Thyroid gland (tissue), 4 donors: ENCODE data around the gene NXPE4. TPM values are rescaled to one million over a fixed set of nuclear protein-coding genes. Genes with fewer than 3 reads are reported as not detected.

ENCODE experiments used
- DNase-seq, 2 donors: peaks; one replicate each; pipeline ENCODE4 v3.0.0-alpha.2; 2019
- H3K27ac ChIP-seq, 3 donors: fragments of 200-600 bp; sonication (generic); 1 replicate in 2 of 3; 2 replicates in 1 of 3; pipeline ENCODE4 v1.5.1; 2016 to 2019; ENCODE audit warnings: mild to moderate bottlenecking in 1 of 3, moderate library complexity in 1 of 3
- H3K27me3 ChIP-seq: fragments of 200-600 bp; sonication (generic); one replicate; pipeline ENCODE4 v1.5.1; 2019
- H3K36me3 ChIP-seq, 2 donors: fragments of 200-600 bp; sonication (generic); one replicate each; pipeline ENCODE4 v1.5.1; 2016 to 2019
- H3K4me1 ChIP-seq, 2 donors: fragments of 200-600 bp; sonication (generic); one replicate each; pipeline ENCODE4 v1.5.1; 2017 to 2019
- H3K4me3 ChIP-seq, 3 donors: fragments of 200-600 bp; sonication (generic); replicated peaks in 1 of 3; 1 replicate in 2 of 3; 2 replicates in 1 of 3; pipeline ENCODE4 v1.5.1; 2016; ENCODE audit warnings: mild to moderate bottlenecking in 1 of 3
- H3K9me3 ChIP-seq: fragments of 200-600 bp; sonication (generic); one replicate; pipeline ENCODE4 v1.5.1; 2017
- POLR2A ChIP-seq, 2 donors: fragments of 450-650 bp; IDR thresholded peaks; one replicate each; pipeline ENCODE4 v1.6.1; 2017; ENCODE audit warnings: antibody characterized with exemption in 2 of 2, mild to moderate bottlenecking in 2 of 2, moderate library complexity in 1 of 2
- WGBS, 2 donors: methylation state at CpG; one replicate each; pipeline ENCODE4 v1.1.5; 2017; 5-methylcytosine and 5-hydroxymethylcytosine counted together
- intact Hi-C: fragments of 100-400 bp; cut with DNase I; formaldehyde crosslinking; loops from one replicate; pipeline ENCODE4 v1.15.1; 2023
- total RNA-seq, 4 donors: library from RNA; depleted of rRNA; stranded (reverse); fragments of >200 nt; gene quantifications; one replicate each; pipeline ENCODE4 v1.2.3, GENCODE V29; 2016
- TF ChIP-seq, protein P1 (sequence below), 6 experiments: fragments of 200-600 bp in 3 of 6; fragments of 450-650 bp in 3 of 6; sonication (generic) in 3 of 6; IDR thresholded peaks; one replicate each; pipeline ENCODE4 v1.5.1; 2016 to 2019; ENCODE audit warnings: antibody characterized with exemption in 6 of 6, mild to moderate bottlenecking in 2 of 6, inconsistent platforms in 1 of 6, moderate library complexity in 1 of 6

The NXPE4 gene
- total RNA-seq, 4 donors from 2014 or later: not detected

DNA sequence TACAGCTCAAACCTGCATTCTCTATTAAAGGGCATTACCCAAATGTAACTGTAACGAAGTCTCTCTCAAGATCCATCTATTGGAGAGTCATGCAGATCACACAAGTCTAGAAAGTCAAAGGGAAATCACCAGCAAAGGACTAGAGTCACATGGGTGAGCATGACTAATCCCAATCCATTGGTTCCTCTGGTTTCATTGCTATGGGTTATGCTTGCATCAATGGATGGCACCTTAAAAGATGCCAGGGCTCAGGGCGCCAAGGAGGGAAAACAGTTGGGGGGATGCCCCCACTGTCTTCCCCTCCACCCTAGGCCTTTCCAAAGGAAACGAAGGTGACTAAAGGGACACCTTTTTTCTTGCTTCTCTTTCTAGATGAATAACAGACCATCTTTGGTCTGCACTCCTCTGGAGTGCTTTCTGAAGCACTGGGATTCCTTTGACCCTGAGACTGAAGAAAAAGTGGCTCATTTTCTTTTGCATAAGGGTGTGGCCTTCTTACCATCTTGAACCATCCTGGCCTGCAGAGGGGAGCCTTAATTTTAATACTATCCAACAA is 8.1 kb downstream of the NXPE4 start:
- H3K9me3 ChIP-seq: no peaks in the 10 kb centered on the region
- intact Hi-C loops: no loop called here
- no peaks in the 10 kb centered on the region for H3K36me3 ChIP-seq
- no peaks in the 10 kb centered on the region for H3K4me1 ChIP-seq
- no peak for TF ChIP-seq POLR2A (IDR thresholded peaks at IDR 0.05)
- TF ChIP-seq, protein P1, sequence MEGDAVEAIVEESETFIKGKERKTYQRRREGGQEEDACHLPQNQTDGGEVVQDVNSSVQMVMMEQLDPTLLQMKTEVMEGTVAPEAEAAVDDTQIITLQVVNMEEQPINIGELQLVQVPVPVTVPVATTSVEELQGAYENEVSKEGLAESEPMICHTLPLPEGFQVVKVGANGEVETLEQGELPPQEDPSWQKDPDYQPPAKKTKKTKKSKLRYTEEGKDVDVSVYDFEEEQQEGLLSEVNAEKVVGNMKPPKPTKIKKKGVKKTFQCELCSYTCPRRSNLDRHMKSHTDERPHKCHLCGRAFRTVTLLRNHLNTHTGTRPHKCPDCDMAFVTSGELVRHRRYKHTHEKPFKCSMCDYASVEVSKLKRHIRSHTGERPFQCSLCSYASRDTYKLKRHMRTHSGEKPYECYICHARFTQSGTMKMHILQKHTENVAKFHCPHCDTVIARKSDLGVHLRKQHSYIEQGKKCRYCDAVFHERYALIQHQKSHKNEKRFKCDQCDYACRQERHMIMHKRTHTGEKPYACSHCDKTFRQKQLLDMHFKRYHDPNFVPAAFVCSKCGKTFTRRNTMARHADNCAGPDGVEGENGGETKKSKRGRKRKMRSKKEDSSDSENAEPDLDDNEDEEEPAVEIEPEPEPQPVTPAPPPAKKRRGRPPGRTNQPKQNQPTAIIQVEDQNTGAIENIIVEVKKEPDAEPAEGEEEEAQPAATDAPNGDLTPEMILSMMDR (IDR thresholded peaks at IDR 0.05): no peak
- H3K27me3 ChIP-seq: no peaks in the 10 kb centered on the region
- no peak overlapping the region for H3K4me3 ChIP-seq
- H3K27ac ChIP-seq: no peak overlapping the region
- no peak for DNase-seq
- WGBS, 2 donors: 85 to 90% methylated on average over 3 of the region's 3 CpGs

DNA sequence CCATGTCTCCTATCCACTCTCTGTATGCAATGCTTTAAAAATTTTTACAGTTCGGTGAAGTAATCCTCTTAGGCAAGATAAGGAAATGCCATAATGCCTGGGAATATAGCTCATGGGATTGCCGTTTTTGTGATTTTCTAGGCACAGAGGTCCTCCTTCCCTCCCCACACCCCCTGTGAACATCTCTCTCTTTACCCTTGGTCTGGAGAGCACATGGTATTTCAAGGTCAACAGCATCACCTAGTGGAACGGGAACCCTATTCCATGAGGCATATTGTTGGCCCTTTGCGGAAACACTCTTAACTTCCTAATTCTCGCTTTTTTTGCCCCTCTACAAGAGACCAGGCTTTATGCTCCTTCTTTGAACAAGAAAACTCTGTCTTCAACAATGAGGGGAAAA is 8.8 kb downstream of the NXPE4 start:
- H3K4me3 ChIP-seq: no peak overlapping the region
- no peaks in the 10 kb centered on the region for H3K9me3 ChIP-seq
- no peaks in the 10 kb centered on the region for H3K4me1 ChIP-seq
- no peak overlapping the region for H3K27ac ChIP-seq
- TF ChIP-seq POLR2A (IDR thresholded peaks at IDR 0.05): no peak
- TF ChIP-seq, protein P1 (IDR thresholded peaks at IDR 0.05): no peak
- intact Hi-C loops: no loop called here
- no peaks in the 10 kb centered on the region for H3K27me3 ChIP-seq
- WGBS, 2 donors: 89 to 93% methylated on average over 5 of the region's 5 CpGs
- no peaks in the 10 kb centered on the region for H3K36me3 ChIP-seq
- DNase-seq: no peak

DNA sequence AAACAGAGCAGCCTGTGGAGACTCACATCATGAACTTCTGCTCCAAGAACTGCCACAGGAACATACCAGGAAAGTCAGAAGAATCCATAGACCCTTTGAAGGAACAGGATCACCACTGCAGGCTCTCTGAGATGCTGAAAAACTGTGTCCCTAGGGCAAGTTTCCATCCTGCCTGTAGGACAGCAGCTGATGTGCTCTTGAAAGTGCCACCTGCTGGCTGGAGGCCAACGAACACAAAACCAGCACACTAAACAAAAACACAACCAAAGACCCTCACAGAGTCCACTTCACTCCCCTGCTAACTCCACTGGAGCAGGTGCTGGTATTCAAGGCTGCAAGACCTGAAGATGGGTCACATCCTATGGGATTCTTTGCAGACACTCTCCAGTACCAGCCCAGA is 23.9 kb downstream of the NXPE4 start:
- Histone ChIP-seq H3K4me3 (no peak overlapping the region), H3K9me3 (no peaks in the 10 kb centered on the region), H3K27ac (no peak overlapping the region), H3K4me1 (no peaks in the 10 kb centered on the region), H3K27me3 (no peaks in the 10 kb centered on the region), H3K36me3 (no peaks in the 10 kb centered on the region)
- DNase-seq: no peak
- 33 to 50% methylated on average over 1 of the region's 1 CpG for WGBS, 2 donors
- TF ChIP-seq, protein P1 (IDR thresholded peaks at IDR 0.05): no peak
- no peak for TF ChIP-seq POLR2A (IDR thresholded peaks at IDR 0.05)
- intact Hi-C loops: no loop called here

DNA sequence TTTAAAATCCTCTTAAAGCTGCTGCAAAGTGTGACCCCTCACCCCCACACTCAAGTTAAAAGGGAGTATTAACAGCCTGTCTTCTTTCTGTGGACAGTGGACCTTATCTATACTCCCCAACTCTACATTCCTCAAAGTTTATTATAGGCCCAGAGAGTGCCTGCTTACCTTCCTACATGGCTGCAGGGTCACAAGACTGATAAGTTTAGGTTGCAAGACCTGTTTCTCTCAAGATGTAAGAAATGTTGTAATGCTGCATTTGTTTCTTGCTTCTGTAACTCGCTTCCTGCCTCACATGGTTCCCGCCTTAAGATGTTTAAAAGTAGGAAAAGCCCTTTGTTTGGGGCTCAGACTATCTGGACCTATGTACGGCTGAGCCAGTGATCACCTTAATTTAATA is 25.8 kb downstream of the NXPE4 start:
- 58 to 88% methylated on average over 3 of the region's 3 CpGs for WGBS, 2 donors
- intact Hi-C loops: no loop called here
- no peaks in the 10 kb centered on the region for H3K9me3 ChIP-seq

DNA sequence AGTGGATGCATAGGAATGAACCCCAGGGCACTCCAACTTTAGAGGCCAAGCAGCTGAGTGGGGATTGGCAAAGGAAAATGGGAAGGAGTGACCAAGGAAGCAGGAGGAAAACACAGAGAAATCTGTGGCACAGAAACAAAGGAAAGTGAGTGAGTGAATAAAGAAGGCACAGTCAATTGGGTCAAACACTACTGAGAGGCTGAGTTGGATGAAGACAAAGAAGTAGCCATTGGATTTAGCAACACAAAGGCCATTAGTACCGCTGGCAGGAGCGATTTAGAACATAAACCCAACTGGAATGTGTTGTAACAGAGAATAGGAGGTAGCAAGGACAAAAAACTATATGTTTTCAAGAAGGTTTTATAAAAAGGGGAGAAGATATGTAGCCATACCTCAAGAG is 29.3 kb downstream of the NXPE4 start:
- no peaks in the 10 kb centered on the region for H3K9me3 ChIP-seq
- DNase-seq: no peak
- 55 to 60% methylated on average over 2 of the region's 2 CpGs for WGBS, 2 donors
- no peaks in the 10 kb centered on the region for H3K27me3 ChIP-seq
- no peak overlapping the region for H3K4me3 ChIP-seq
- H3K27ac ChIP-seq: no peak overlapping the region
- H3K4me1 ChIP-seq: no peaks in the 10 kb centered on the region
- H3K36me3 ChIP-seq: no peaks in the 10 kb centered on the region
- intact Hi-C loops: no loop called here
- no peak for TF ChIP-seq POLR2A (IDR thresholded peaks at IDR 0.05)
- TF ChIP-seq, protein P1 (IDR thresholded peaks at IDR 0.05): no peak

More for the DNA sequence above, 25.8 kb downstream of the NXPE4 start:
- TF ChIP-seq, protein P1 (IDR thresholded peaks at IDR 0.05): no peak
- TF ChIP-seq POLR2A (IDR thresholded peaks at IDR 0.05): no peak
- H3K4me1 ChIP-seq: no peaks in the 10 kb centered on the region
- H3K27ac ChIP-seq: no peak overlapping the region
- H3K4me3 ChIP-seq: no peak overlapping the region
- no peaks in the 10 kb centered on the region for H3K27me3 ChIP-seq
- no peaks in the 10 kb centered on the region for H3K36me3 ChIP-seq
- DNase-seq: no peak
